ENCODE measurements around the gene ZRANB2. TPM values are rescaled to one million over a fixed set of nuclear protein-coding genes. Genes with fewer than 3 reads are reported as not detected.

The ZRANB2 gene
- total and polyA plus RNA-seq, 10 of the 15 experiments (the other 5 are each of a cell fraction or from before 2014, with no cell fraction given): 68.4 to 189 (median 138) TPM

DNA sequence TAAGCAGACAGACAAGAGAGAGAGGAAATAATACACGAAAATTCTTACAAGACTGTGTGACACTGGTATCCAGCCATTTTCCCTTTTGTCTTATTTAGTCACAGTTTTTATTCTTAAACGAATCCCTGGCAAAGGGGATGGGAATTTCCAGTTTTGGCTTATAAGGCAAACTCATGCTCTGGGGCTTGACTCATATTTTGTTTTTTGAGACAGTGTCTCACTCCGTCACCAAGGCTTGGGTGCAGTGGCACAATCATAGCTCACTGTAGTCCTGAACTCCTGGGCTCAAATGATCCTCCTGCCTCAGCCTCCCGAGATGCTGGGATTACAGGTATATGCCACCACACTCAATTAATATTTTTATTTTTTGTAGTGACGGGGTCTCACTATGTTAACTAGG is 65.1 kb downstream of the ZRANB2 start:
- in situ Hi-C loops (cut with MboI) (no loop called here), intact Hi-C loops (cut with micrococcal nuclease; ENCODE audit: unreplicated experiment) (no loop called here)
- SMC1A ChIA-PET (ENCODE audit: uncharacterized antibody, unreplicated experiment): no interaction called here
- no peak for ATAC-seq
- no peaks in the 10 kb centered on the region for H3K27me3 ChIP-seq (replicated peaks in 1 of 2; ENCODE audit: control insufficient read depth in 2 of 2, insufficient read depth in 2 of 2, low read length in 1 of 2)
- CTCF ChIA-PET: no interaction called here
- DNase-seq (ENCODE audit: low read depth, low spot score): no peak
- no peak overlapping the region for H3K4me2 ChIP-seq (ENCODE audit: control insufficient read depth, insufficient read depth)
- RAD21 ChIA-PET (ENCODE audit: unreplicated experiment): no interaction called here
- no peak overlapping the region for H3K4me3 ChIP-seq
- no peak overlapping the region for H3K27ac ChIP-seq (ENCODE audit: control insufficient read depth, insufficient read depth)
- H3K79me2 ChIP-seq (ENCODE audit: control insufficient read depth, insufficient read depth, low read length): no peaks in the 10 kb centered on the region
- TF ChIP-seq GATAD2B (conservative IDR thresholded peaks at IDR 0.05; ENCODE audit: low read depth): no peak
- TF ChIP-seq CBFB (IDR thresholded peaks at IDR 0.05; ENCODE audit: low read depth): no peak
- TF ChIP-seq ZNF207 (IDR thresholded peaks at IDR 0.05; ENCODE audit: borderline replicate concordance): no peak
- TF ChIP-seq NRF1 (conservative IDR thresholded peaks at IDR 0.05; ENCODE audit: low read depth, low read length): no peak
- TF ChIP-seq SMAD1 (IDR thresholded peaks at IDR 0.05; ENCODE audit: low read depth, partially characterized antibody): no peak
- TF ChIP-seq ESRRA (IDR thresholded peaks at IDR 0.05; ENCODE audit: low read length): no peak
- TF ChIP-seq SUPT20H (IDR thresholded peaks at IDR 0.05; ENCODE audit: borderline replicate concordance, control insufficient read depth, low read depth, low read length): no peak
- no peak for TF ChIP-seq EGR1 (IDR thresholded peaks at IDR 0.05; ENCODE audit: borderline replicate concordance in 1 of 2, low read depth in 2 of 2, low read length in 2 of 2)
- no peak for TF ChIP-seq LARP7 (IDR thresholded peaks at IDR 0.05)
- no peak for TF ChIP-seq ETV6 (conservative IDR thresholded peaks at IDR 0.05 in 1 of 2, IDR thresholded peaks at IDR 0.05 in 1 of 2; ENCODE audit: borderline replicate concordance in 1 of 2, low read depth in 1 of 2)
- TF ChIP-seq CHD4 (IDR thresholded peaks at IDR 0.05): no peak
- no peak for TF ChIP-seq PAX5 (IDR thresholded peaks at IDR 0.05; ENCODE audit: borderline replicate concordance, low read depth, low read length)
- TF ChIP-seq, protein P1, sequence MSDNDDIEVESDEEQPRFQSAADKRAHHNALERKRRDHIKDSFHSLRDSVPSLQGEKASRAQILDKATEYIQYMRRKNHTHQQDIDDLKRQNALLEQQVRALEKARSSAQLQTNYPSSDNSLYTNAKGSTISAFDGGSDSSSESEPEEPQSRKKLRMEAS (IDR thresholded peaks at IDR 0.05; ENCODE audit: low read depth, low read length): no peak
- no peak for TF ChIP-seq SP1 (IDR thresholded peaks at IDR 0.05; ENCODE audit: low read depth, low read length)
- H3K9ac ChIP-seq (ENCODE audit: control insufficient read depth, insufficient read depth, low read length): no peak overlapping the region
- H3K4me1 ChIP-seq (ENCODE audit: control insufficient read depth, insufficient read depth, low read length): no peaks in the 10 kb centered on the region
- WGBS (ENCODE audit: insufficient coverage, insufficient replicate concordance, low lambda C conversion rate, missing lambda C conversion rate): 1% methylated on average over 5 of the region's 5 CpGs
- no peak for FAIRE-seq
- POLR2A ChIA-PET: no interaction called here
- no peak overlapping the region for H2AFZ ChIP-seq (ENCODE audit: control insufficient read depth, low read depth, low read length)
- no peaks in the 10 kb centered on the region for H4K20me1 ChIP-seq (ENCODE audit: control insufficient read depth, insufficient read depth)
- no peaks in the 10 kb centered on the region for H3K9me3 ChIP-seq (replicated peaks; ENCODE audit: control insufficient read depth, insufficient read depth, low read length)
- no peaks in the 10 kb centered on the region for H3K36me3 ChIP-seq (ENCODE audit: control insufficient read depth in 2 of 2, insufficient read depth in 2 of 2, low read length in 1 of 2)
- BruUV-seq (replicated peaks): no TSS peak

All from GM12878 (cell line).